ENCODE results near the gene SRPK3.
A peak's percentile ranks its signal among the peaks of the same experiment; 100 is the strongest.
"Not testable (repeated sequence)": the region's sequence is repeated elsewhere in the genome, so short reads cannot be mapped to it uniquely, and the experiment has no call there.

The SRPK3 gene

GRCh38 chrX:153744210-153745066, 36.4 kb upstream of the SRPK3 start:
- no peak overlapping the region for H3K27ac ChIP-seq
- no peak for TF ChIP-seq CTCF (conservative IDR thresholded peaks at IDR 0.05)

DNA sequence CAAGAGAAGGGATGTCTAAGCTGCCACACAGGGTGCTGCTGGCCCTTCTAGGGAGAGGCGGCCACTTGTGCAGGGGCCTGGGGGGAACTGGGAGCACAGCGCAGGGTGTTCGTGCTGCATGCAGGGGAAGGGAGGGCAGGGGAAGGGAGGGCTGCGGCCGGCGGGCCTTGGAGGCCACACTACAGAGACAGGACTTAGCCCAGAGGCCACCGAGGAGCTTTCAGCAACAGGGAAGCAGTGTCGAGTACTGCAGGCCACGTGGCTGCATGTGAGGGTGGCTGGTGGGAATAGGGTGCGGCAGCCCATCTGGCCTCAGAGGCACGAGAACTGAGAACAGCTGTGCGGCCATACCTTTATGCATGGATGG, 35.8 kb upstream of the SRPK3 start:
- H3K27ac ChIP-seq, result not testable (repeated sequence)

DNA sequence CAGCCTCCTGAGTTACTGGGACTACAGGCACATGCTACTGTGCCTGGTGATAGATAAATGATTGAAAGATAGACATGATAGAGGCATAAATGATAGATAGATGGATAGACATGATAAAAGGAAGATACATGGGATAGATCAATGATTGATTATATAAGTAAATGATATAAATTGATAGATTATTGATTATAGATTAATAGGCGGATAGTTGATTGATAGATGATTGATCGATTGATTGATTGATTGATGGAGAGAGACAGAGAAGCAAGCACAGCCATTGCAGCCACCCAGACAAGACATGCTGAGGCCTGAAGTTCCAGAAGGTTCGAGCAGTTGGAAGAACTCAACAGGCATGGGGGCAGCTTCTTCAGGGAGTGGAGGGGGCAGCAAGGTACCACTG, 34.5 kb upstream of the SRPK3 start:
- H3K27ac ChIP-seq, result no peak overlapping the region
- no peak for TF ChIP-seq CTCF (conservative IDR thresholded peaks at IDR 0.05)

- not testable (repeated sequence) for H3K27ac ChIP-seq
Observed at GRCh38 chrX:153746991-153747390, 33.9 kb upstream of the SRPK3 start.

DNA sequence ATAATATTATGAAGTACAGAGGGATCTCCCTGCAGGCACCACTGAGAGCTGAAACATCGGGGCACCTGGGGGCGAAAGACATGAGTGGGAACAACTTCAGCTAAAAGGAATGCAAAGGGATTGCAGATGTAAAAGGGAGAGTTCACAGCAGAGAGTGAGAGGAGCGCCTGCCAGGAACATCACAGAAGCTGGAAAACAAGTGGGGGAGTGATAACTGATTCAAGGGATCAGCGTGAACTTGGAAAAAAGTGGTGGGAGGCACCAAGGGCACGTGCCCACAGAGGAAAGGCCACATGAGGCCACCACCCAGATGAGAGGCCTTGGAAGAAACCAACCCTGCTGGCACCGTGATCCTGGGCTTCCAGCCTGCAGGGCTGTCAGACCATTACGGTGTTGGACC, 31.8 kb upstream of the SRPK3 start:
- not testable (repeated sequence) for H3K27ac ChIP-seq

DNA sequence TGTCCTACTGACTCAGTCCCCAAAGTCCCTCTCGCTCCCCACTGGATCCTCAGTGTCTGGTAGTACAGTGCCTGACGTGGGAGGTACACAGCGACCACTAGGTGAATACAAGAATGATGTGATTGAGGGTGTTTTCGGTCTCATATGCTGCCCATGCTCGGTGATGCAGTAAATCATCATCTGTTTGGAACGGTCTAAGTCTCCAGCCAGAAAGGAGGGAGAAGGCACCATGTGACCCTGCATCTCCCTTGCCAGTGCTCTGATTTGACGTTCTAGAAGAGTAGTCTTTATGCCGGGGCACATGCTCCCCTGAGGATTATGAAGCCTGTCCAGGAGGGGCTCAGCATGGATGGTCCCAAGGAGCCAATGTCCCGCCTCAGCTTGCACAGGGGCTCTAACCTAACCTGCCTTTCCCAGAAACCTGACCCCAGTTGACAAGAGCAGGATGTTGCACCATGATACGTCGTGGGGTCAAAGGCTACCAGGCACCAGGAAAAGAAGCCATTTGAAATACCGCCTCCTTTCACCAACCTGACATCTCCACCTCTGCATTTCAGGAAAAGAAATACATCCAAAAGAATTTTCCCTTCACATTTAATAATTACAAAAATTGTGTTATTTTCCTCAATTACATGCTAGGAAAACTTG, 30.6 kb upstream of the SRPK3 start:
- TF ChIP-seq CTCF (conservative IDR thresholded peaks at IDR 0.05), result no peak
- H3K27ac ChIP-seq, result no peak overlapping the region

DNA sequence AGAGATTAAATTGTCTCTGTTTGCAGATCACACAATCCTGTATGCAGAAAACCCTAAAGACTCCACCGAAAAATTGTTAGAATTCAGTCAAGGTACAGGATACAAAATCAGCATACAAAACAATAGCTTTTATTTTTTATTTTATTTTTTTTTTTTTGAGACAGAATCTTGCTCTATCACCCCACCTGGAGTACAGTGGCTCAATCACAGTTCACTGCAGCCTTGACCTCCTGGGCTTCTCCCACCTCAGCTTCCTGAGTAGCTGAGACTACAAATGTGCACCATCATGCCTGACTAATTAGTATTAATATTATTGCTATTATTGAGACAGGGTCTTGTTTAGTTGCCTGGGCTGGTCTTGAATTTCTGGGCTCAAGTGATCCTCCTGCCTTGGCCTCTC, 25.7 kb upstream of the SRPK3 start:
- TF ChIP-seq CTCF (conservative IDR thresholded peaks at IDR 0.05), result peak; percentile 14

DNA sequence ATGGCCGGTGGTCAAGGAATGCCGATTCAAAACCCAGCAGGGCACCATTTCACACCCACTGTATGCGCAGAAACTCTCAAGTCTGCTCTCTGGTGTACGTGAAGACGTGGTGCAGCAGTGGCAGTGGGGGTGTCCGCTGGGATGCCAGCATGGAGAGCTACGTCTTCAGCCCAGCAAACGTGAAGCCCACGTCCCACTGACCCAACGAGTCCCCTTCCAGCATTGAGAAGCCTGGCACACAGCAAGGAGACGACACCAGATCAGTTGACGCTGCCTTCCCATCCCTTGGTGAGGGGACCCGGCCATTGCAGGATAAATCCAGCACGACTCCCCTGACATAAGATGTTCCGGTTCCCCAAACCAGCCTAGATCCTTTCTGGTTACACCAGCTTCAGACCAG, 19.0 kb upstream of the SRPK3 start:
- H3K27ac ChIP-seq, result no peak overlapping the region
- TF ChIP-seq CTCF (conservative IDR thresholded peaks at IDR 0.05), result no peak

More for the DNA sequence above, 25.7 kb upstream of the SRPK3 start:
- no peak overlapping the region for H3K27ac ChIP-seq

DNA sequence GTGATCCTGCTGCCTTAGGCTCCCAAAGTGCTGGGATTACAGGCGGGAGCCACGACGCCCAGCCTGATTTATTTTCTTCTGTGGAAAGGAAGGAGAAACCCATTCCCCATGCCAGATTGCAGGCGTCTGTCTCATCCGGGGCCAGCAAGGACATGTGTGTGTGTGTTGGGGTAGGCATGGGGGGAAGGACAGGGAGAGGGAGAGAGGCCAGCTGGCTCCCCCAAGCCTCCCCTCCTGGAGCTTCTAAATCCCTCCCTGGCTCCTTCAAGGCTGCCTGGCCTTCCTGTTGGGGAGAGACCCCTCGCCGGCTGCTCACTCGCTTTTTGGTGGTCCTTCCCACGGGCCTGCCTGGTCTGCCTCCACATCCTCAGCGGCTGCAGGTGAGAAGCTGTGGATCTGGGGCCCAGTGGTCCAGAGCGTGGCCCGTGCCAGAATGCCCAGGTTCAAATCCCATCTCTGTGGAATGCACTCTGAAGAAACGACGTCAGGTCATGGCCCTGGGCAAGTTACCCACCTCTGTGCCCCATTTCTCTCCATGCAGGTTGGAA, 18.1 kb upstream of the SRPK3 start:
- no peak overlapping the region for H3K27ac ChIP-seq
- TF ChIP-seq CTCF (conservative IDR thresholded peaks at IDR 0.05), result no peak

Measured in VCaP (cell line).